AG04450 (cell line): ENCODE measurements around the gene SAMD9L. TPM values are rescaled to one million over a fixed set of nuclear protein-coding genes. Genes with fewer than 3 reads are reported as not detected.

Experiments
- CTCF ChIA-PET: fragments of 300-600, 350-600 bp; formaldehyde crosslinking; extraction: SDS; loops from one replicate; lab custom pipeline; 2022; ENCODE audit warnings: antibody characterized with exemption, inconsistent platforms; lab: Charles Lee
- POLR2A ChIA-PET: fragments of 350-600 bp; formaldehyde crosslinking; extraction: SDS; loops from one replicate; lab custom pipeline; 2021; ENCODE audit warnings: antibody characterized with exemption, inconsistent platforms; lab: Yijun Ruan, JAX
- DNase-seq: peaks from one replicate; pipeline ENCODE4 v3.0.0-alpha.2; 2011; ENCODE audit warnings: low read depth, low spot score
- H3K27ac ChIP-seq: one replicate; pipeline ENCODE4 v1.5.1; 2012; ENCODE audit warnings: low read depth, low read length, control low read depth
- H3K27me3 ChIP-seq: one replicate; pipeline ENCODE4 v1.6.0; 2012; ENCODE audit warnings: low read length; ENCODE audit not compliant: control insufficient read depth, insufficient read depth
- H3K4me3 ChIP-seq: 2 replicates; pipeline ENCODE4 v1.5.1; 2011; ENCODE audit warnings: mild to moderate bottlenecking, low read depth, low read length, control low read depth
- H3K9me3 ChIP-seq: 2 replicates; pipeline ENCODE4 v1.5.1; 2012; ENCODE audit warnings: low read length; ENCODE audit not compliant: control insufficient read depth, insufficient read depth
- CTCF ChIP-seq: IDR thresholded peaks from 2 replicates; pipeline ENCODE4 v1.5.1; 2011; ENCODE audit warnings: low read depth, low read length, control low read depth, inconsistent platforms
- polyA plus RNA-seq: library from polyadenylated mRNA; depleted of rRNA; stranded (reverse); fragments of >200 nt; gene quantifications from 2 replicates; pipeline ENCODE4 v1.2.3, GENCODE V29; 2011; rRNA removed

SAMD9L gene
- polyA plus RNA-seq, 1 experiment = 4.3 TPM

GRCh38 chr7:93097388-93097787 is 50.8 kb downstream of the SAMD9L start:
- no peak for TF ChIP-seq CTCF
- no peaks in the 10 kb centered on the region for H3K9me3 ChIP-seq
- no peak overlapping the region for H3K4me3 ChIP-seq
- ChIA-PET CTCF (no interaction called here), POLR2A (no interaction called here)
- peaks cover 4% of the 10 kb centered on the region for H3K27me3 ChIP-seq
- no peak for DNase-seq
- no peak overlapping the region for H3K27ac ChIP-seq

- Histone ChIP-seq H3K27me3 (peaks cover 4% of the 10 kb centered on the region), H3K4me3 (no peak overlapping the region), H3K9me3 (no peaks in the 10 kb centered on the region), H3K27ac (no peak overlapping the region)
- ChIA-PET CTCF (interaction anchor here (0.7 to 6.7 kb wide), 4 partner anchors 8 to 154 kb away, joined by 3 to 89 read pairs (median 4); partner anchors contain the start of gene HEPACAM2), POLR2A (no interaction called here)
- DNase-seq = peak; percentile 34
- TF ChIP-seq CTCF = peak; percentile 71
Observed at GRCh38 chr7:93092757-93093370, 55.3 kb downstream of the SAMD9L start.

Other genes starting within 250 kb of the SAMD9L start
- gene SAMD9, start 30.4 kb downstream of the SAMD9L start, polyA plus RNA-seq = 5.2 and 9.0 TPM in 2 replicates
- gene HEPACAM2, start 78.1 kb upstream of the SAMD9L start, polyA plus RNA-seq = not detected in 2 replicates
- 15.2 and 21.8 TPM in 2 replicates for gene VPS50, start 84.0 kb upstream of the SAMD9L start, polyA plus RNA-seq